Measurements from ENCODE around the gene NFRKB. TPM values are rescaled to one million over a fixed set of nuclear protein-coding genes. Genes with fewer than 3 reads are reported as not detected.

The NFRKB gene
- total RNA-seq, 4 donors from 2014 or later: 24.5 to 35.0 (median 27.2) TPM

- TF ChIP-seq, protein P1, sequence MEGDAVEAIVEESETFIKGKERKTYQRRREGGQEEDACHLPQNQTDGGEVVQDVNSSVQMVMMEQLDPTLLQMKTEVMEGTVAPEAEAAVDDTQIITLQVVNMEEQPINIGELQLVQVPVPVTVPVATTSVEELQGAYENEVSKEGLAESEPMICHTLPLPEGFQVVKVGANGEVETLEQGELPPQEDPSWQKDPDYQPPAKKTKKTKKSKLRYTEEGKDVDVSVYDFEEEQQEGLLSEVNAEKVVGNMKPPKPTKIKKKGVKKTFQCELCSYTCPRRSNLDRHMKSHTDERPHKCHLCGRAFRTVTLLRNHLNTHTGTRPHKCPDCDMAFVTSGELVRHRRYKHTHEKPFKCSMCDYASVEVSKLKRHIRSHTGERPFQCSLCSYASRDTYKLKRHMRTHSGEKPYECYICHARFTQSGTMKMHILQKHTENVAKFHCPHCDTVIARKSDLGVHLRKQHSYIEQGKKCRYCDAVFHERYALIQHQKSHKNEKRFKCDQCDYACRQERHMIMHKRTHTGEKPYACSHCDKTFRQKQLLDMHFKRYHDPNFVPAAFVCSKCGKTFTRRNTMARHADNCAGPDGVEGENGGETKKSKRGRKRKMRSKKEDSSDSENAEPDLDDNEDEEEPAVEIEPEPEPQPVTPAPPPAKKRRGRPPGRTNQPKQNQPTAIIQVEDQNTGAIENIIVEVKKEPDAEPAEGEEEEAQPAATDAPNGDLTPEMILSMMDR (IDR thresholded peaks at IDR 0.05): no peak
- ATAC-seq (ENCODE audit: low FRiP score) (no peak), DNase-seq (ENCODE audit: low spot score) (no peak)
These were observed 33.7 kb upstream of the NFRKB start for GRCh38 chr11:129928923-129929692.

GRCh38 chr11:129922674-129923073 is 27.3 kb upstream of the NFRKB start:
- ATAC-seq (ENCODE audit: low FRiP score) (no peak), DNase-seq (ENCODE audit: low spot score) (no peak)
- TF ChIP-seq, protein P1 (IDR thresholded peaks at IDR 0.05): no peak

GRCh38 chr11:129918361-129918760 is 23.0 kb upstream of the NFRKB start:
- TF ChIP-seq, protein P1 (IDR thresholded peaks at IDR 0.05): no peak
- no peak for ATAC-seq (ENCODE audit: low FRiP score)
- no peak for DNase-seq (ENCODE audit: low spot score)

DNA sequence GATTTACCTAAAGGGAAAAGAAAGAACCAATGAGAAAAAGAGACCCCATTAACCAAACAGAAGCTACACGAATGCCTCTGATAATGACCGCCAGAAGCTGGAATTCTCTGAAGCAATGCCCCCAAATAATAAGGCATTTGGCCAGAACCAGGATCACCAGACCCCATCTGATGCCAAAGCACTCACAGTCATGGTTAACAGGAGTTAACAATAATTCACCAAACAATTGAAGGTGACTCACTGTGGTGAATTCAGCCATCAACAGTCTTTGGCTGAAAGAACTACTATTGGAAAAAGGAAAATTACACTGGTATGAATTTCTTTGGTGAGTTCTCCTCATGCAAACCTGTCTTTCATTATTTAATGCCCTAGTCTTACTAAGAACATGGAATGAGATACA is 21.9 kb upstream of the NFRKB start:
- DNase-seq (ENCODE audit: low spot score) (no peak), ATAC-seq (ENCODE audit: low FRiP score) (no peak)
- TF ChIP-seq, protein P1 (IDR thresholded peaks at IDR 0.05): no peak

DNA sequence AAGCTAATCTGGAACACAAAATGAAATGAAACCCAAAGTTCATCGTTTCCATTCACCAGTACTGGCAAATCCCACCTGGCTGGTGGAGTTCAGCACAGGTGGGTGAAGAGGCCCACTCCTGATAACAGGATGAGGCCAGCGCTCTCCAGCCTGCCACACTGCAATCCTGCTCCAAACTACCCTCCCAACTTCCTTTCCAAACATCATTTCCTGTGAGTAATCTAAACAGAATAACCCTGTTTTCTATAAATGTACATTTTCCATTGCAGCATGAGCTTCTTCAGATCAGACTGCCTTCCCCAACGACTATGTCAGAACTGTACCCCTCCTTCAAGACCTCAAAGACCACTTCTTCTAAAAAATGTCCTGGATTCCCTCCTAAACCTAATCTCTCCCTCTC is 15.9 kb upstream of the NFRKB start:
- ATAC-seq (ENCODE audit: low FRiP score) (no peak), DNase-seq (ENCODE audit: low spot score) (no peak)
- TF ChIP-seq, protein P1 (IDR thresholded peaks at IDR 0.05): no peak

GRCh38 chr11:129910360-129910759 is 15.0 kb upstream of the NFRKB start:
- DNase-seq (ENCODE audit: low spot score) (no peak), ATAC-seq (ENCODE audit: low FRiP score) (no peak)
- TF ChIP-seq, protein P1 (IDR thresholded peaks at IDR 0.05): no peak

DNA sequence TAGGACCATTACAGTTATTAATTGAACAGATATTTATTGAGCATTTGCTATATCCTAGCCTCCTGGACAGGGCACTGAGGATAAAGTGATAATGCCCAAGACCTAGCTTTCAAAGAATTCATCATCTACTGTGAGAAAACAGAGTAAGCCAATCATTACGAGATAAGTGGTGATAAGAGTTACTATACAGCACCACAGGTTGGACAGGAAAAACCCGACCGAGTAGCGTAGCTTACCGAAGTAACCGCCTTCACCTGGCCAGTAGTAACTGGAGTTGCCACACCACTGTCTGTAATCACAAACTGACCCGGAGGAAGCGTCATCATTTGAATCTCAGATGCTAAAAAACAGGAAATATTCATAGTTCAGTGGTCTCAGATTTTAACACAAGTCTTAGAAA is 10.0 kb upstream of the NFRKB start:
- DNase-seq (ENCODE audit: low spot score): no peak
- no peak for ATAC-seq (ENCODE audit: low FRiP score)
- TF ChIP-seq, protein P1 (IDR thresholded peaks at IDR 0.05): no peak
